GM18507 (cell line): Measurements from ENCODE around the gene NMNAT3.

Source experiments
- DNase-seq: peaks from one replicate; pipeline ENCODE4 v3.0.0; 2011; ENCODE audit warnings: low read depth; ENCODE audit not compliant: insufficient read length; ENCODE audit errors: extremely low spot score
- FAIRE-seq: peaks from 2 replicates; lab custom pipeline; 2011; peaks lifted over from hg19 to GRCh38; lab: Jason Lieb, UNC

Gene NMNAT3

DNA sequence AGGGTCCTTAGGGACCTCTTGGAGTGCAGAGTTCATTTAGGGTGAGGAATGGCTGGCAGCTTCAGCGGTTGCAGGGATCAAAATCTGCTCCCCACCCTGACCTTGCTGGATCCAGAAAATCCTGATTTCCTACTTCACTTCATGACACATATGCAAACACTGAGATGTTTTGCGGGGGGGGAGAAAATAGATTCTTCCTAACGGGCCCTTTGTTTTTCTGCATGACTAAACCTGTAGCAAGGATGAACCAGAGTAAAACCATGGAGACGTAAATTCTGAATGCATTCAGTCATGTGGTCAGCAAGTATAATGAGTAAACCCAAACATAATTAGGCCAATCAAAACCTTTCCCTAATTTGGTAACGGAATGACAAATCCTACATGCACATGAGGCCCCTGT is 118.2 kb downstream of the NMNAT3 start:
- FAIRE-seq = no peak
- DNase-seq = no peak

DNA sequence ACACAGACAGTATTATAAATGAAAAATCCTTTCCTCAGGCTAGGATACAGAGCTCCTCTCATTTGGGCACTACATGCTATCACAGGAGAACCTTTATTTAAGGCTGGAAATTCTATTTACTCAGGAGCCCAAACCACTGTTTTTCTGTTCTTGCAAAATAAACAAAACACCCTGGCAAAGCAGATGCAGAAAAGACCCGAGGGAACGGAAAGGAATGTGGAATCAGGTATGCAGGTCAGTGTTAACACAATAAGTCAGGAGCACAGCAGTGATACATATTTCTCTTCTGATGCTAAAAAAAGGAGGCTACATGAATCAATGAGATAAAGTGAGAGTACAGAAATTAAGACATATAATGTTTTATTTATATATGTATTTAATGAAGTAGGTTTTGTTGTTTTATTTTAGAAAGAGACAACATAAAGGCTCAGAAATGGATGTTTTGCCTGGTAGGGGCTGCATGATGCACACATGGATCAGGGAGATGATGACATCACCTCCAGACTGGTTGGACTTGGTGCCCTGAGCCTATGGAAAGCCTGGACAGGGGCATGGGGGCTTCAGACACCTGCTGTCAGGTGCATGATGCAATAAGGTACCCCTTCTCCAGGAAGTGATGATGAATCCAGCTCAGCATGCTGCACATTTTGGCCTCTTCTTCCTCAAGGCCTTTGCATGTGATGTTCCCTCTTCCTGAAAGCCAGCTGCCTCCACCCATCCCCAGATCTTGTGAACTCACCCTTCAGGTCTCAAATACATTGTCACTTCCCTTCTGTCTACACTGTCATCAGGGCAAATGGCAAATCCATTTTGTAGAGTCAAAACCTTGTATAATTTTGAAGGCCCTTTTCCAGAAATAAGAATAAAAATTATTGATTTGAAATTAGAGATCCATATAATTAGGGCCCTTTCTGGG is 119.2 kb downstream of the NMNAT3 start:
- no peak for DNase-seq
- no peak for FAIRE-seq

DNA sequence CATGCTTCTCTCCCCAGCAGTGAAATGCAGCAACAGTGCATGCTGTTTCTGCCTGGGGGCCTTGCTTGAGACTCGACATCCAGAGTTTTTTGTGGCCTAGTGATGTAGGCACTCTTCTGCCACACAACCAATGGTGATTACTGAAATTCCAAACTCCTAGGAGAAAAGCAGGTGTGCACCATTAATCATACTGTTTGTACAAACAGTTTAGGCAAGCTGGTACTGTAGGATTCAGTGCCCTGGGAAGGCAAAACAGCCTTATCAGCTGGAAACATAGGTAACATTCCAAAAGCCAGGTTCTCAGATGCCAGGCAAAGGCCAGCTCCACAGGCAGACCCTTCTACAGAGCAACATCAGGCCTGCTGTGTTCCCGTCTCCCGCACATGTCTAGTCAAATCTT is 120.7 kb downstream of the NMNAT3 start:
- FAIRE-seq (no peak), DNase-seq (no peak)

DNA sequence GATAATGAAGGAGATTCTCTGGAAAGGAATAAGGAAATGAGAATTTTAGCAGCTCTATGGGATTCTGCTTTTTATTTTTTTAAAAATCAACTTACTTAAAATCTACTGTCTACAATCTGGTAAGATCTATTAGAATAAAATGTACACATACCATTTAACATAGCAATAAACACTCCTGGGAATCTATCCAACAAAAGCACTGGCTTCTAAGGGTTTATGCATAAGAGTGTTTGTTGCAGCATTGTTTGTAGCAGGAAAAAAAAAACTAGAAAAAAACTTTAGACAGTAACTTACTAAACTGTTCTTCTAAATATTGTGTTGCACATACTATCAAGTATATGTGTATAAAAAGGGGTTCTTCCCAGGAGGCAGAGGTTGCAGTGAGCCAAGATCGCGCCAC is 122.5 kb downstream of the NMNAT3 start:
- DNase-seq = no peak
- no peak for FAIRE-seq

DNA sequence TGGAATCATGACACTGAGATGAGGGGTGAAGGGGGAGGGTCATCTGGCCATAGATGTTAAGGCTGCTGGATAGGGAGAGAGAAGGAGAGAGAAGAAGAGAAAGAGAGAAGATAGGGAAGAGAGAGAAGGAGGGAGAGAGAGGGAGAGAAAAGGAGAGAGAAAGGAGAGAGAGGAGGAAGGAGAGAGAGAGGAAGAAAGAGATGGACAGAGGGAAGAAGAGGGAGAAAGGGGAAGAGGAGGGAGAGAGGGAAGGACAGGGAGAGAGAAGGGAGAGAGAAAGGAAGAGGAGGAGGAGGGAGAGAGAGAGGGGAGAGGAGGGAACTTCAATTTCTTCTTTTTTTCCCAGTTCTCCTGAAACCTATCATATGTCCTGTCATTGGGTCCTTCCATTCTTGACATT is 123.1 kb downstream of the NMNAT3 start:
- no peak for FAIRE-seq
- DNase-seq = no peak

DNA sequence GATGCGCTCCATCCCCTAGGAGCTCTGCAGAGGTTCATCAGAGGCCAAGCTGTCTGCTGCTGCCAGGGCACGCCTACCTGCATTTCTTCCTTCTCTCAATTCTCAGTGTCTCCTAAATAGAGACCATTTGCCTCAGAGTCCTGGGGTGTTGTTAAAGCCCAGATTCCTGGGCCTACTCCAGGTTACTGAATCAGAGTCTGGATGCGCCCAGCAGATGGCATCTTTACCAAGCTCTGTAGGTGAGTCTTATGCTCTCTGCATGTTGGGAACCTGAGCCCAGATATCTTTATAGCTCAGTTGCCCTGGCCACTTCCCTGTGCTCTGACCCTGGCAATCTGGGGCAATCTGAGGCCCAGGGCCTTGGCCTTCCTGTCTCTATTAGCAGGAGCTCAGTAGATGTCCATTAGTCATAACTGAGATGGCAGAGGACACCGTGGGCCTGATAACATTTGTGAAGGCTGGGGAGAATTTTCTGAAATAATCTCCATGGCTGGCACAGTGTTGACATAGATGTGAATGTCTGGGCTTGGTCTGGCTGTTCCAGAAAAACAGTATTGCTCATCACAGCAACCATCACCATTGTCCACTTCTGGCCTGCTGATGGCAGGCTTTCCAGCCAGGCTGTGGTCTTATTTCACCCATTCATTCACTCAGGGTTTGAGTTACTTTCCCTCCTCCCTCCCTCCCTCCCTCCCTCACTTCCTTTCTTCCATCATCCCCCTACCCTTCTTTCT is 125.0 kb downstream of the NMNAT3 start:
- DNase-seq (no peak), FAIRE-seq (no peak)

DNA sequence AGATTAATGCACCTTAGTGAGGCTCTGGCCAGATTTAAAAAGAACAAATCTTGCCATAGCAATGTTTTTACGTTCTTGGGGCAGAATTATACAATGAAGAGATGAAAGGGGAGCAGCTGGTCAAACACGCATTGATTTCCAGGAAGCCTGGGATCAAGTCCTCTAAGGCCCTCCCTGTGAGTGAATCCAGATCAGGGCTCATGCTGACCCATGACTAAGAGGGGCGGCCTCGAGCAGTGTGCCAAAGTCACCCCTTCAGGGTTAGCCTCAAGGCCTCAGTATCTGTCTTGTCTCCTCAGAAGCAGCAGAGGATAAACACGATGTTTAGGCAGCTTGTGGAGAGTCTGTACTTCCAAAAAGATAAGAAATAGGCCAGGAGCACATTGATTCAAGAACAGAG is 129.0 kb downstream of the NMNAT3 start:
- DNase-seq (no peak), FAIRE-seq (no peak)

DNA sequence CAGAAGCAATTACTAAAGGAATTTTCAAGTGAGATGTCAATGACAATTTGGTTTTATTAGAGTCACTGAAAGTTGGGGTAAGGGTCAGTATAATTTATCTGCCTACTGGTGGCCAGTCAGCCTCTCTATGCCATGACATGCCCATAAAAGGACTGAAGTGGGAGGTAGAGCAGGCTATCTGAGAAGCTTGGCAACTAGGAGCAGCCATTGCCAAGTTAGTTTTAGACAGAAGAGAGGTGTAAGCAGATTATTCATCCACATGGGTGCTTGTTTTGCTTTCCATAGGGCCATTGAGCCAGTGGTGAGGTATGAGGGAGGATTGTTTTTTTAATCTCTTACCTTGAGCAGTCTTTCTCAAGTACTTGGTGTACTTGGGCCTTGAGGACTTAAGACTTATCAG is 130.1 kb downstream of the NMNAT3 start:
- FAIRE-seq (no peak), DNase-seq (no peak)

DNA sequence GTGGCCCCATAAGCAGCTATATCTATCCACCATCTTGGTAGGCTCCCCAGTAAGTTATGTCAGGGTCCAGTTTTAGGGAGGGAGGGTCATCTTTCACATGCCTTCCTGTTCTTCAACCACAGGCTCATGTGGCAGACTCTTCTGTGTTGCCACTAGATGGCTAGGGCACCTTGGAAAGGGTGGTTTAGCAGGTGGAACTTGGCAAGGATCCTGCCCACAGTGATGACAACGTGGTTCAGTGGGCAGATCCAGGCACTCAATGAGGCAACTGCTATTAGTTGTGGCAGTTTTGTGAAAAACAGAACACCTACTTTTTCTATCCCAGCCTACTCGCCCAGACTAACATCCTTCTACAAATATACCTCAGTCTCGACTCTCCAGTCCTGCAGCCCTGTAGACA is 131.0 kb downstream of the NMNAT3 start:
- FAIRE-seq (no peak), DNase-seq (no peak)

DNA sequence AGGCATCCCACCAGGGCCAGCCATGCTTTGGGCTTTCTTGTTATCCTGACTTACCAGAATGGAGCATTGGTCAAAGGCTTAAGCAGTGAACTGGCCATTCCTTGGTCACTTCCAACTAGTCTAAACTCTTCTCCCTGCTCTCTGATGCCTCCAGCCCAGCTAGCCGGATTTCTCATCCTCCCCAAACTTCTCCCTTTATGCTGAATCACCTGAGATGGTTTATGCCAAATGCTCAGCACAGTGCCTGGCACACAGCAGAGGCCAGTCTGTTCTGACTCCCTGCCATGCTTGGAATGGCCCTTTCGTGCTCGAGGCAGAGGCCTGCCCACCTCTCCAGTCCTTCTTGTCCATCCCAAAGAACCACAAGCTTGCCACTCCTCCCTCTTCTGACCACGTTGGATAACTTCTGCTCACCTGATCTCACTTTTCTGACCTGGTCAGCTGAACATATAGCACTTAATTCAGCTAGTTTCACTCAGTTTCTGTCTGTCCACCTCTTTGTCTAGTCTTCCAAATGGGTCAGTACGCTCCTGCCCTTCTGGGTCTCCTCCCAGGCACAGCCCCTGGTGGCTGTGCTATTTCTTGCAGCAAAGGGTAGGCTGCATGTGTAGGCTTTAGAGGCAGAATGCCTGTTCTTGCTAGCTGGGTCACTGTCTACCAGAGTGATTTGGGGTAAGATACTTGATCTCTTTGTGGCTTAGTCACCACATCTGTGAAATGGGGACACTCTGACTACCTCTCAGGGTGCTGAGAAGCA is 136.1 kb downstream of the NMNAT3 start:
- FAIRE-seq (no peak), DNase-seq (no peak)

DNA sequence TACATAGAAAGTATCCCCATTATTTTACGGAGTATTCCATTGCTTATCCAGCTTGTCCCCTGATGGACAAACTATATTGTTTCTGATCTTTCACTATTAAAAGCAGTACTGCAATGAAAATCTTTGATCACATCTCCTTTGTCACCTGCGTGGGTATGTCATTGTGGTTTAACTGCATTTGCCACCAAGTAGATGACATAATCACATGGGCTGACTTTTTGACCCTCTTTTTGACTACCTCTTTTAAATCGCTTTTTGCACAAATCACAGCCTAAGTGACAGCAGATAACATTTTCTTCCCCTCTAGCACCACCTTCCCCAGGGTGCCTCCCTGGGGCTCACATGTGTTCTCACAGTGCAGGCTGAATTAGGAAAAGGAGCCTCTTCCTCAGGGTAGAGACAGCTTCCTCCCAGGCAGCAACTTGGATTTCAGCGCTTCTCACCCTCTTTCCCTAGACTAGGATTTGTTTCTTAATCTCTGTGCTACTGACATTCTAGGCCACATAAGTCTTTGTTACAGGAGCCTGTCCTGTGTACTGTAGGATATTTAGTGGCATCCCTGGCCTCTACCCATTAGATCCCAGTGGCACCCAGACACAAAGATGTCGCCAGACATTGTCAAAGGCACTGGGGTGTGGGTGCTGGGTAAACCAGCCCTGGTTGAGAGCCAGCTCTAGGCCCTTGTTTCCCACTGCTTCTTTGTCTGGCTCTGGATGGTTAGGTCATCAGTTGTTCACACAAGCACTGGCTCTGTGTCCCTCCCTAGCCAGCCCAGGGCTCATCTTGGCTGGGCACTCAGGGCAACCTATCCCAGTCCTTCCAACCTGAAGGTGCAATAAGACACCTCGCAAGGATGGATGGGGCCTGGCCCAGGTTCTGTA is 136.9 kb downstream of the NMNAT3 start:
- DNase-seq (no peak), FAIRE-seq (no peak)

DNA sequence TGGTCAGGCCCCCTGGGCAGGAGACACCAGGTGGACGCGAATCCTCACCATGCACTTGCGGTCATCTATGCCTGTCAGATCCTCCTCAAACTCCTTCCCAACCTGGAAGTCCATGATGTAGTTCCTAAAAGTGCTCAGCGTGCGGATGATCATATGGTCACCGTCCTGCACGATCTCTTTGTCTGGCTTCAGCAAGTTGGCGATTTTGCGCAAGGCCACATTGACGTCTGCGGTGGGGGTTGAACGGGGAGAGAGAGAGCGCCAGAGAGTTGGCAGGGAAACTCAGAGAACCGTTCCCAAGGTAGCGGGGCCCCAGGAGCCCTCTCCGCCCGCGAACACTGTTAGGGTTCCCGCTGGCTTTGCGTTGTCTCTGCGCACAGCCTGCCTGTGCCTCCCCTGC is 139.0 kb downstream of the NMNAT3 start:
- no peak for FAIRE-seq
- no peak for DNase-seq

DNA sequence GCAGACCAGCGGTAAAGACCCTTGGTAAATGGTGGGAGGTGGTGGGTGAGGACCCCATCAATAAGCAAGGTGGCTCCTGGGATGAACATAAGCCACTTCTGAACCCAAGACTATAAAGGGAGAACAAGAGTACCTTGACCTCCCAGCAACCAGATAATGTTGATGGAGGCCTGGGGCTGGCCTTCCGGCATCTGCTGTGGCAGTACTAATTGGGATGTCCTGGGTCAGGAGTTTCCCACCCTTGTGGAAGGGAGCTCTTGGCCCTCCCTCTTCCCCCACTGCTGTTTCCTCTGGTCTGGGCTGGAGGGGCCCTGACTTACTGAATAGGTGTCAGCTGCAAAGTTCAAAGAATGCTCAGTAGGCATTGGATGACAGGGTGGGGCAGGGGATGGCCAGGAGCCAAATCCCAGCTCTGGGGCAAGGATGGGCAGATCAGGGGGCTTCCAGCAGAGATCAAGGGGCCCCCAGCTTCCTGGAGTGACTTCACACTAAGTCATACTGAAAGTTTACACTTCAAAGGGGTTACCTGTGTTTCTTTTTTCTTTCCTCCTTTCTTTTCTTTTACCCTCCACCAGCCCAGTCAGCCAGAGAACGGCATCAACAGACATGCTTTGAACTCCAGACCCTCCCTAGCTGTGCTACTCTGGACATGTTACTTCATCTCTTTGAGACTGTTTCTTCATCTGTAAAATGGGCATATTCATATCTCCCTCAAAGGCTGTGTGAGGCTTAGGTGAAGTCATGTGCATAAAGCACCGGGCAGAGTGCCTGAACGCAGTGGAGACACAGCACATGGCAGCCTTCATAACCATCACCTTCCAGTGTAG is 139.8 kb downstream of the NMNAT3 start:
- FAIRE-seq (no peak), DNase-seq (no peak)

DNA sequence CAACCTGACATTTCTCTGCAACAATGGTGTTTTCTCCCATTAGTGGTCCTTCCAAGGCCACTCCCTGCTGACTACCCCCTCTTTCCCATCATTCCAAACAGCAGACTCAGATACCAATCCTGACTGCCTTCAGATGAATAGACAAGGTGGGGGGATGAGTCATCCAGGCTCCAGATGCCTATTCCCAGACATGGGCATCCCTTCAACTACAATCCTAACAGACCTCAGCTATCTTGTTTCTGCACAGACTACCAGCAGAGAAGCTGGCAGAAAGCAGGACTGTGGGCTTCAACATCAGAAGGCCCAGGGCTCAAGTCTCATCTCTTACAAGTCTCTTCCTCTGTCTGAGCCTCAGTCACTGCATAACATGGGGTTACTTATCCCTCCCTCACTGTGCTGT is 140.4 kb downstream of the NMNAT3 start:
- FAIRE-seq (no peak), DNase-seq (no peak)

DNA sequence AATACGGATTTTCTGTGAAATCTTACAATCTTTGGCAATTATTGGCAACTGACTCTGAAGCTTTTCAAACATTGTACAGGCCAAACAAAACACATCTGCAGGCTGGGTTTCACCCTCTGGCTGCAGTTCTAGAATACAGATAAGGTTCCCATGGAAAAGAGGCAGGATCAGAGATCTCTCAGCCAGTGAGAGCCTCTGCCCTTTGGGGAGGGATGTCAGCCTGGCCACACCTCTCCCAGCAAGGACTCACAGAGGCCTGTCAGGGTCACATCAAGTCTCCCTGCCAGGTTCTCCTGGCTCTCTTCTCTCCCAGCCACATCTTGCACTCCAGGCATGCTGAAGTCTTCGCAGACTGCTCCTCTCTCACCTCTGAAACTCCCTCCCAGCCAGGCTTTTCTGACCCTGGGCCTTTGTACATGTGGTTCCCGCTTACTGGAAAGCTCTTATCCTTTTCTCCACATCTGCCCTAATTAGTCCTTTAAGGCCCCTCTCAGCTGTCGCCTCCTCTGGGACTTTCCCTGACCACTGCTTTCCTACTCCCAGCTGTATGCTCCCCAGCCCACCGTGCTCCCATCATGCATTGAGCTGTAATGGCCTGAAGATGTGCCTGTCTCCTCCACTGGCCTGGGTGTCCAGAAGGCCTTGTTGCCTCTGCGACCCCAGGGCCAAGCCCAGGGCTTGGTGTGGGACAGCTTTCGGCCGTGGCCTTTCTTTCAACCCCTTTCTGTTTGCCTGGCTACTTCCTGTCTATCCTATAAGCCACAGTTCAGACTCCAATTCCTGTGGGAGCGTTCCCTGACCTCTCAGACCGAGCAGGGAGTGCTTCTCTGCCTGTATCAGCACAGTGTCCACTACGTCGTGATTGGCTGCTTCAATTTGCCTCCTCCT is 142.5 kb downstream of the NMNAT3 start:
- DNase-seq (no peak), FAIRE-seq (no peak)

DNA sequence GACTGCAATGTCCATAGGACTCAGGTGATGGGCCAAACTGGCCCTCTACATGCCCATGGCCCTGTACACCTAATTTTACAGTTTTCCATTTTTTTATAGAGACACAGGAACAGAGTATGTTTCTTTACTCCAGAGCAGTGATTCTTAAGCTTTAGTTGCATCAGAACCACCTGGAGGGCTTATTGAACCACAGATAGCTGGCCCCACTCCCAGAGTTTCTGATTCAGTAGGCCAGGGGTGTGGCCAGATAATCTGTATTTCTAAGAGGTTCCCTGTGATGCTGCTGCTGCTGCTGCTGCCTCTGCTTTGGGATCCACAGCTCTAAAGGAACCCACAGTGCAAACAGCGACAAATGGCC is 143.3 kb downstream of the NMNAT3 start:
- FAIRE-seq (no peak), DNase-seq (no peak)

DNA sequence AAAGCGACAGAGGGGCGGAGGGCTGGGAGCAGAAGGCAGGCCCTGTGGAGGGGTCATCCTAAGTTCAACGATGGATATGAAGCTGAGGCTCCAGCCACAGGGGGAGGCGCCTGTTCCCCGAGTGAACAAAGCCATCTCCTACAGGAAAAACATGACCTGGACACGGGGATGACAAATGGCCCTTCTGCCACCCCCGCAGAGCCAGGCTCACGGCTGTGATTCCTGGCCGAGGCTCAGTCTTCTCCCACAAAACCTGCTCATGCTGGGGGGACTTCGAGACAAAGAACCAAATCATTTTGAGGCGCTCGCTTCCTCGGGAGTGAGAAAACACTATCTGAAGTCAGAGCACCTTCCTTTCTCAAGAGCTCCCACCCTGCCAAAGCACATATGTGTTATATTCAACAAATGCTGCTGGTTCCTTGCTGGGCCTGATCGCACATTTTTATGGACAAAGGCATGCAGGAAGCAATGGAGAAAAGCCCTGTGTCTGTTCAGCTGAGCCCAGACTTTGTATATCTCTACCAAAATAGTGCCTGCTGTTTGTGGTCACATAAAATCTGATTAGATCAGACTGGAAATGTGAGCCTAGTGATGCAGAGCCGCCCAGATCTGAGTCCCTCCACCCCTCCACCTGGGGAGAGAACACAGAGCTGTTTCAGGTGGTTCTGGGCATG is 143.9 kb downstream of the NMNAT3 start:
- no peak for FAIRE-seq
- DNase-seq = no peak
